ENCODE measurements around the gene GJD2. TPM values are rescaled to one million over a fixed set of nuclear protein-coding genes. Genes with fewer than 3 reads are reported as not detected.
A peak's percentile ranks its signal among the peaks of the same experiment; 100 is the strongest.

GJD2 gene
- total RNA-seq, 1 experiment from 2014 or later = not detected

GRCh38 chr15:34726406-34727100 lies 28.2 kb downstream of the GJD2 start:
- no peak for DNase-seq (ENCODE audit: low read depth)

GRCh38 chr15:34725556-34725955 lies 29.2 kb downstream of the GJD2 start:
- DNase-seq (ENCODE audit: low read depth) = no peak

GRCh38 chr15:34724481-34724880 lies 30.3 kb downstream of the GJD2 start:
- DNase-seq (ENCODE audit: low read depth) = no peak

GRCh38 chr15:34722439-34722836 lies 32.4 kb downstream of the GJD2 start:
- no peak for DNase-seq (ENCODE audit: low read depth)

GRCh38 chr15:34721802-34722438 lies 32.9 kb downstream of the GJD2 start:
- DNase-seq (ENCODE audit: low read depth) = no peak

GRCh38 chr15:34721157-34721801 lies 33.5 kb downstream of the GJD2 start:
- DNase-seq (ENCODE audit: low read depth) = no peak

GRCh38 chr15:34719695-34720094 lies 35.1 kb downstream of the GJD2 start:
- no peak for DNase-seq (ENCODE audit: low read depth)

GRCh38 chr15:34718681-34719665 lies 35.8 kb downstream of the GJD2 start:
- no peak for DNase-seq (ENCODE audit: low read depth)

GRCh38 chr15:34717729-34718128 lies 37.1 kb downstream of the GJD2 start:
- no peak for DNase-seq (ENCODE audit: low read depth)

- DNase-seq (ENCODE audit: low read depth) = no peak
Measured at GRCh38 chr15:34716111-34716510, 38.7 kb downstream of the GJD2 start.

GRCh38 chr15:34714476-34715121 lies 40.2 kb downstream of the GJD2 start:
- no peak for DNase-seq (ENCODE audit: low read depth)

GRCh38 chr15:34713635-34714034 lies 41.2 kb downstream of the GJD2 start:
- DNase-seq (ENCODE audit: low read depth) = no peak

GRCh38 chr15:34709866-34710265 lies 44.9 kb downstream of the GJD2 start:
- DNase-seq (ENCODE audit: low read depth) = peak; percentile 34

- DNase-seq (ENCODE audit: low read depth) = no peak
Measured at GRCh38 chr15:34708422-34708821, 46.4 kb downstream of the GJD2 start.

GRCh38 chr15:34701536-34701935 lies 53.3 kb downstream of the GJD2 start:
- DNase-seq (ENCODE audit: low read depth) = no peak

Other genes with a start within 250 kb of the GJD2 start
- 8.5 and 9.6 TPM in 2 replicates for gene GOLGA8B, start 171.3 kb downstream of the GJD2 start, total RNA-seq (2014; rRNA removed; shearing (Covaris generic))
- not detected in 2 replicates for gene ACTC1, start 40.6 kb upstream of the GJD2 start, total RNA-seq (2014; rRNA removed; shearing (Covaris generic))
- gene AQR, start 214.7 kb upstream of the GJD2 start, total RNA-seq (2014; rRNA removed; shearing (Covaris generic)) = 19.9 and 21.6 TPM in 2 replicates
- 13.9 and 22.9 TPM in 2 replicates for gene ZNF770, start 233.3 kb upstream of the GJD2 start, total RNA-seq (2014; rRNA removed; shearing (Covaris generic))

All from HT1080 (cell line).